NCI-H146 treated with DMSO at 0.1 percent for 48 hours (cell line): ENCODE measurements around the gene TNXB.
"Not testable (repeated sequence)": the region's sequence is repeated elsewhere in the genome, so short reads cannot be mapped to it uniquely, and the experiment has no call there.

Experiments used
- DNase-seq: peaks from one replicate; lab custom pipeline; 2025; ENCODE audit not compliant: unreplicated experiment; lab: John Stamatoyannopoulos, UW

The TNXB gene

GRCh38 chr6:32042276-32042675 is 66.9 kb downstream of the TNXB start:
- DNase-seq: not testable (repeated sequence)

GRCh38 chr6:32041385-32041784 is 67.8 kb downstream of the TNXB start:
- not testable (repeated sequence) for DNase-seq

GRCh38 chr6:32041050-32041321 is 68.2 kb downstream of the TNXB start:
- not testable (repeated sequence) for DNase-seq

- not testable (repeated sequence) for DNase-seq
Observed at GRCh38 chr6:32040299-32041049, 68.7 kb downstream of the TNXB start.

GRCh38 chr6:32039321-32040274 is 69.5 kb downstream of the TNXB start:
- not testable (repeated sequence) for DNase-seq

- DNase-seq: not testable (repeated sequence)
Observed at GRCh38 chr6:32038878-32039277, 70.3 kb downstream of the TNXB start.

GRCh38 chr6:32037598-32038524 is 71.3 kb downstream of the TNXB start, which contains the start of gene CYP21A2:
TSS of gene CYP21A2 (plus strand) at chr6:32038415. CDS start at chr6:32038423, 8 bp downstream.
- peak; percentile 21 for DNase-seq

- not testable (repeated sequence) for DNase-seq
Observed at GRCh38 chr6:32037136-32037535, 72.0 kb downstream of the TNXB start.

GRCh38 chr6:32035283-32036013 is 73.7 kb downstream of the TNXB start:
- DNase-seq: not testable (repeated sequence)

- not testable (repeated sequence) for DNase-seq
Observed at GRCh38 chr6:32029553-32029952, 79.6 kb downstream of the TNXB start.

- not testable (repeated sequence) for DNase-seq
Observed at GRCh38 chr6:32028631-32029030, 80.5 kb downstream of the TNXB start.

- DNase-seq: not testable (repeated sequence)
Observed at GRCh38 chr6:32022100-32022499, 87.0 kb downstream of the TNXB start.

- not testable (repeated sequence) for DNase-seq
Observed at GRCh38 chr6:32014547-32014946, 94.6 kb downstream of the TNXB start, which contains the start of gene C4B. TSS of gene C4B (plus strand) at chr6:32014795. CDS start at chr6:32014846, 51 bp downstream.

- DNase-seq: not testable (repeated sequence)
Observed at GRCh38 chr6:32013738-32014137, 95.4 kb downstream of the TNXB start.

- DNase-seq: not testable (repeated sequence)
Observed at GRCh38 chr6:32012941-32013617, 96.1 kb downstream of the TNXB start.

GRCh38 chr6:32010856-32011530 is 98.1 kb downstream of the TNXB start:
- DNase-seq: not testable (repeated sequence)

- not testable (repeated sequence) for DNase-seq
Observed at GRCh38 chr6:32009537-32009936, 99.6 kb downstream of the TNXB start.

- not testable (repeated sequence) for DNase-seq
Observed at GRCh38 chr6:32008616-32009015, 100.5 kb downstream of the TNXB start.

- DNase-seq: not testable (repeated sequence)
Observed at GRCh38 chr6:32008037-32008436, 101.1 kb downstream of the TNXB start.
